SHP77 treated with DMSO at 0.1 percent for 48 hours (cell line): ENCODE results near the gene CLDN24.

ENCODE experiments used
- DNase-seq: peaks from one replicate; lab custom pipeline; 2025; lab: John Stamatoyannopoulos, UW

Gene CLDN24

GRCh38 chr4:183322326-183322725, at the start of gene CLDN24:
TSS of gene CLDN24 (minus strand) at chr4:183322426. CDS start at chr4:183322426, 0 bp downstream.
- no peak for DNase-seq

- DNase-seq = no peak
Observed at GRCh38 chr4:183370786-183371185, 48.6 kb upstream of the CLDN24 start.

- DNase-seq = no peak
Observed at GRCh38 chr4:183369073-183369472, 46.8 kb upstream of the CLDN24 start.

GRCh38 chr4:183366206-183366835, 44.1 kb upstream of the CLDN24 start:
- no peak for DNase-seq

GRCh38 chr4:183364025-183364424, 41.8 kb upstream of the CLDN24 start:
- DNase-seq = no peak

GRCh38 chr4:183362916-183363542, 40.8 kb upstream of the CLDN24 start:
- no peak for DNase-seq

- DNase-seq = no peak
Observed at GRCh38 chr4:183362036-183362435, 39.8 kb upstream of the CLDN24 start.

- DNase-seq = no peak
Observed at GRCh38 chr4:183360161-183360919, 38.1 kb upstream of the CLDN24 start.

GRCh38 chr4:183358215-183358755, 36.1 kb upstream of the CLDN24 start:
- DNase-seq = no peak

GRCh38 chr4:183356931-183357675, 34.9 kb upstream of the CLDN24 start:
- no peak for DNase-seq

GRCh38 chr4:183356173-183356830, 34.1 kb upstream of the CLDN24 start:
- DNase-seq = no peak

GRCh38 chr4:183355405-183355804, 33.2 kb upstream of the CLDN24 start:
- DNase-seq = no peak

- DNase-seq = no peak
Observed at GRCh38 chr4:183354219-183354618, 32.0 kb upstream of the CLDN24 start.

- DNase-seq = no peak
Observed at GRCh38 chr4:183353557-183353956, 31.3 kb upstream of the CLDN24 start.

- DNase-seq = no peak
Observed at GRCh38 chr4:183352546-183352945, 30.3 kb upstream of the CLDN24 start.

GRCh38 chr4:183350317-183351071, 28.3 kb upstream of the CLDN24 start:
- DNase-seq = no peak

- DNase-seq = no peak
Observed at GRCh38 chr4:183349673-183350072, 27.4 kb upstream of the CLDN24 start.

GRCh38 chr4:183348706-183349659, 26.8 kb upstream of the CLDN24 start:
- no peak for DNase-seq

- DNase-seq = no peak
Observed at GRCh38 chr4:183348136-183348535, 25.9 kb upstream of the CLDN24 start.

- no peak for DNase-seq
Observed at GRCh38 chr4:183347566-183347965, 25.3 kb upstream of the CLDN24 start.
